Measurements from ENCODE around the gene FSCN2. TPM values are rescaled to one million over a fixed set of nuclear protein-coding genes. Genes with fewer than 3 reads are reported as not detected.

FSCN2 gene
- total RNA-seq, 1 experiment from 2014 or later = 1.4 TPM

DNA sequence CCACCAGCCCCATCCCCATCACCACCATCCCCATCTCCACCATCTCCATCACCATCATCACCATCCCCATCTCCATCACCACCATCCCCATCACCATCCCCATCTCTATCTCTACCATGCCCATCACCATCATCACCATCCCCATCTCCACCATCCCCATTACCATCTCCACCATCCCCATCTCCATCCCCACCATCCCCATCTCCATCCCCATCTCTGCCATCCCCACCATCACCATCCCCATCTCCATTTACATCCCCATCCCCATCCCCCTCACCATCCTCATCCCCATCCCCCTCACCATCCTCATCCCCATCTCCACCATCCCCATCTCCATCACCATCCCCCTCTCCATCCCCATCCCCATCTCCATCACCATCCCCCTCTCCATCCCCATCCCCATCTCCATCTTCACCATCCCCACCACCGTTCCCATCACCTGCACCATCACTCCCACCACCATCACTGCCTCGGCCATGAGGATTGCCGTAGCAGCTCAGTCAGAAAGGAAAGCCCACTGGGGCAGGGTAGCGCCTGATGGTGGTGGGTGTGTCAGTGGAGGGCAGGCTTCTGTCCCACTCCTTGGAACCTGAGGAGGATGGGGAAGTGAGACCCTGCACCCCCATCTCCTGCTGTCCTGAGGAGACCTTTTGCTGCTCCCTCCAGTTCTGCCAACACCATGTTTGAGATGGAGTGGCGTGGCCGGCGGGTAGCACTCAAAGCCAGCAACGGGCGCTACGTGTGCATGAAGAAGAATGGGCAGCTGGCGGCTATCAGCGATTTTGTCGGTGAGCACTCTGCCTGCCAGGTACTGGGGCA is 7.5 kb downstream of the FSCN2 start:
- in situ Hi-C loops (cut with HindIII; ENCODE audit: low sequenced_read_pairs) = no loop called here
- no peak for DNase-seq (ENCODE audit: low spot score)

DNA sequence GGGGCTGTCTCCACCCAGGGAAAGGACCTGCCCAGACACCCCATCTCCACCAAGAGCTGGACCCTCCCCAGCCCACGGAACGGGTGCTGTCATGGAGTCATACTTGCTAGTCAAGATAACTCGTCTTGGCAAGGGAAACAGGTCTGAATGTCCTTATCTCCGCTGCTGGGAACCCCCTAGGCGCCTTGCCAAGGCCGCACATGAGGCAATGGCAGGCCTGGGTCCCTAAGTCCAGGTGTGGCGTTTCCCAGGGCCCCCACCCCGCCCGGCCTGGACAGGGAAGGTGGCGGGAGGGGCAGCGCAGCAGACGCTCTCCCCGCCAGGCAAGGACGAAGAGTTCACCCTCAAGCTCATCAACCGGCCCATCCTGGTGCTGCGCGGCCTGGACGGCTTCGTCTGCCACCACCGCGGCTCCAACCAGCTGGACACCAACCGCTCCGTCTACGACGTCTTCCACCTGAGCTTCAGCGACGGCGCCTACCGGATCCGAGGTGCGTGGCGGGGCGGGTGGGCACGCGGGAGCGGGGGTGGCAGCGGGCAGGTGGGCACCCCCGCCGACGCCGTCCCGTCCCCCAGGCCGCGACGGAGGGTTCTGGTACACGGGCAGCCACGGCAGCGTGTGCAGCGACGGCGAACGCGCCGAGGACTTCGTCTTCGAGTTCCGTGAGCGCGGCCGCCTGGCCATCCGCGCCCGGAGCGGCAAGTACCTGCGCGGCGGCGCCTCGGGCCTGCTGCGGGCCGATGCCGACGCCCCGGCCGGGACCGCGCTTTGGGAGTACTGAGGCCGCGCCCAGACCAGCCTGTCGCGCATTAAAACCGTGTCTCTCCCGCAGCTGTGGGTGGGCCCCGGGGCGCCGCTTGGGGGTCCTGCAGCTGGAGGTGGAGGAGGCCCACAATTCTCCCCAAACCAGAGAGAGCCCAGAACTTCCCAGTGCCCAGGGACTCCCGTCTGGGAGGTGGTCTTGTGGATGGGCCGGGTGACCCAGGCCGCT is 8.4 kb downstream of the FSCN2 start:
- no peak for DNase-seq (ENCODE audit: low spot score)
- in situ Hi-C loops (cut with HindIII; ENCODE audit: low sequenced_read_pairs) = no loop called here

DNA sequence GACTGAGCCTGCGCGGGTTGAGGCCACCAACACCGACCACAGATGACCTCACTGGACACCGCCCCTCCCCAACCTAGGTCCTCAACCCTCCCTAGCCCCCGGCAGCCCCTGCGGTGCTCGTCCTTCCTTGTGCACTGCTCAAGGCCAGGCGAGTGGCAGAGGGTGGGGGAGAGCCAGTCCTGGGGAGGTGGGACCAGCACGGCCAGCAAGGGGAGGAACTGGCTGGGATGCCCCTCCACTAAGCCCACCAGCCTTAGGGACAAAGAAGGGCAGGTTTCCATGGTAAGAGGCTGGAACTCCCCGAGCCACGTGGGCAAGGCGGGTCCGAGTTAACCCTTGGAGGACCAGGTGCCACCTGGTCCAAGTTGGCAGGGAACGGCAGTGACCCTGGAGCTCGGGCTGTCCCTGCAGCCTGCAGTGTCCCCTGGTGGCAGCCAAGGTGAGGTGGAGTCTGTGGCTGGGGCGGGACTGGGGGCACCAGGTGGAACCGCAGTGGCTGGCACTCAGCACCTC is 9.2 kb downstream of the FSCN2 start:
- peak; percentile 64 for DNase-seq (ENCODE audit: low spot score)
- in situ Hi-C loops (cut with HindIII; ENCODE audit: low sequenced_read_pairs) = no loop called here

DNA sequence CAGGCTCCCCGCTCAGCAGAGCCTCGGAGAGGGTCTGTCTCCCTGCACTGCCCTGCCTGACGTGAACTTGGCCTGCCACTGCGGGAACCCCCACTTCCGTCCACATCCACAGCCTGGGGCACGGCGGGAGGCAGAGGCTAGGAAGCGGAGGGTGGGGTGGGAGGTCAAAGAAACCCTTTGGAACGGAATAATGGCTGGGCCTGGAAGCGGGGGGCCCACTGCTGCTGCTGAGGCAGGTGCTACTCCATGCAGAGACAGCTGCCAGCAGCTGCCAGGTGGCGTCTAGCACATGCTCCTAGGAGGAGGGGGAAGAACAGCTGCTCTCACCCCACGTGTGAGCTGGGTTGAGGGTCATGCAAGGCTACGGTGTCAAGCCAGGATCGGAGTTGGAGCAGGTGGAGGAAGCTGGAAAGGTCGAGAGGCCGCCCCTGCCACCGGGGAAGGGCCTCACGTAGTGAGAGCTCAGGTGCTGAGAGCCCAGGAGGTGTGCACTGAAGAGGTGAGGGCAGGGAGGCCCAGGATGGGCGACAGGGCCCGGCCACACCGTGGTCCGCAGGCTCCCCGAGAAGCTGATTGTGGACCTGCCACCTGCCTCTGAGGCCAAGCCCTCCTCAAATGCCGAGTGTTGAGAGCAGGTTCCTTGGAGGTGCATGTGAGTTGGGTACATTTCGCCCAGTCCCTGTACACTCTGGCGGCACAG is 9.8 kb downstream of the FSCN2 start:
- in situ Hi-C loops (cut with HindIII; ENCODE audit: low sequenced_read_pairs) = no loop called here
- DNase-seq (ENCODE audit: low spot score) = no peak

DNA sequence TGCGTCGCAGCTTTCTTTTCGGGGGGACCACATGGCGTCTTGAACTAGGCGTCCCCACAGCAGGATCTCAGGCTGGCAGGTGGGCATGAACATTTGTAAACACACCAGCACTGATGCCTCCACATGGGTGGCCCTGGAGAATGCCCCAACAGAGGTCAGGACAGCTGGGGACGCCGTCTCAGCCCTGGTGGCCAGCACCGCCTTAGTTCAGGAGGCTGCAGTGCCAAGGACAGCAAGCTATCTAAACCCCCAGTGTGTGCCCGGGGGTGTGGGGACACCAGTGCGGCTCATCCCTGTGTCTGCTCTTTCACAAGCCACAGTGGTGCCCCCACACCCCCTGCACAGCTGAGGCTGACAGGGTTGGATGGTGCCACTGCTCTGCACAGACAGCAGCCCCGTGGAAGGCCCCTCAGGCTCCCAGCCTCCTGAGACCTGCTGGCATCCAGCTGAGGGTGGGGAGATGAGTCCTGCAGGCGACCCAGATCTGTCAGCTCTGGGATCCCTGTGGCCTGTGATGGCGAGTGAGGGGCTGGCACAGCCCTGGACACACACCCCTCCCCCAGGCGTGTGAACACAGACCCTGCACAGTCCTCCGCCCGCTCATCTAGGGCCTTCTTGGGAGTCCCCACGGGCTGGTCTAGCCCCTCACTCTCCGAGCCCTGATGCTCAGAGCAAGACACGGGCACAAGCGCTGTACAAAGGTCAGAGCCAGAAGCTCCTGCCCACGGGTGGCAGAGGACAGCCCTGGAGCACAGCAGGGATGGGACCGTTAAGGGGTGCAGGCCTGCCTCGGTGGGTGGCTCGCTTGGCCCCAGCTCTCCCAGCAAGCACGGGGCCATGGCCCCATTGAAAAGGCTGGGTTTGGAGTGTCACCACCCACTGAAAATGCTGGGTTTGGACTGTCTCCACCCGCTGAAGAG is 10.7 kb downstream of the FSCN2 start:
- no peak for DNase-seq (ENCODE audit: low spot score)
- in situ Hi-C loops (cut with HindIII; ENCODE audit: low sequenced_read_pairs) = no loop called here

DNA sequence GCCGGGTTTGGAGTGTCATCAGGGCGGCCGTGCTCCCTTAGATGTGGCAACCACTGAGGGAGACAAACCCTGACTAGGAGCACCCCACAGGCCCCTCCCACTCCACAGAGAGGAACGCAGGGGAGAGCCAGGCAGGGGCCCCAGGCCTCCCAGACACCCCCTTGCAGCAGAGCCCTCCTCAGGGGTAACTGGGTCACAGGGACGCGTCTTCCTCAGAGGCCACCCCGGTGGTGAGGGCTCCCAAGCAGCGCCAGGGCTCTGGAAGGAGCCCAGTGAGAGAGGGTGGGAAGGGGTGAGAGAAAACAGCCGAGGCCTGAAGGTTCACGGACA is 11.4 kb downstream of the FSCN2 start:
- in situ Hi-C loops (cut with HindIII; ENCODE audit: low sequenced_read_pairs) = no loop called here
- DNase-seq (ENCODE audit: low spot score) = no peak

DNA sequence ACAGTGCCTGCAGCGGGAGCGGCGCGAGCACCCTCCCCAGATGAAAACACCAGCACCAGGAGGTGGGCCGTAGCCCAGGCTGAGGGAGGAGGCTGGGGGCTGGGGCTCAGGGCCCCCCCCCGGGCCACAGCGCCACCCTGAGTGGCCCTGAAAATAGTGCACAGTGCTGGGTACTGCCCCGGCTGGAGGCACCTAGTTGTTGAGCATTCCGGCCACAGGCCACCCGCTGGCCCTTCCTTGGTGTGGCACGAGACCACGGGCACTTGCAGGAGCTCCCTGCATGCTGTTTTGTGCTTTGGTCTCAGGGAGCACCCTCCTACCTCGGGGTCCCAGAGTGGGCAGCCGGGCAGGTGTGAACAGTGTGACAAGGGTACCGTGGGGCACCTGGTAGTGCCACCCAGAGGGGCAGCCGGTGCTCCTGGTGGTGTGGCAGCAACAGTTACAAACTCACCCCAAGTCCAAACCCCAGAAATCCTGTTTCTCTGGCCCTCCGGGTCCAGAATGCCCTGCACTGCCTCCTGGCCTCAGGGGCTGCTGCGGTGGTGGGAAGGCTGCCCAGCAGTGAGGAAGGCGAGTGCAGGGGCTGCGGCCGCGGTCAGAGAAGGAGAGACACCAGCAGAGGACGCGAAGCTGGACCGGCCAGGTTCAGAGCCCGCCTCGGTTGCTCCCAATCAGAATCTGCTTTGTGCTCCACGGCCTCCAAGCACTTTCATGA is 11.9 kb downstream of the FSCN2 start:
- in situ Hi-C loops (cut with HindIII; ENCODE audit: low sequenced_read_pairs) = no loop called here
- no peak for DNase-seq (ENCODE audit: low spot score)

DNA sequence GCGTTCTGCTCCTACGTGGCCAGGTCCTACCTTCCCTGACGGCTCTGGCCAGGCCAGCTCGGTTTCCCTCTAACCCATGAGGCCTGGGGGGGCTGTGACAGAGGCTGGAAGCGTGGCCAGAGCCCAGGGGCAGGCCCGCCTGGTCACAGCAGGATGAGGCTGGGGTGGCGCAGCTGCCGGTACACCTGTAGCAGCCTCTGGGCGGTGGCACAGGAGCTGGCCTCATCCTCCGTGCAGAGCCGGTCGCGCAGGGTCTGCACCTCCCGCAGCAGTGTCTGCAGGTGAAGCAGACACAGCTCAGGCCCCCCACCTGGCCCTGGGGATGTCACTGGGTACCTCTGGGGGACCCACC is 12.5 kb downstream of the FSCN2 start:
- DNase-seq (ENCODE audit: low spot score) = no peak
- in situ Hi-C loops (cut with HindIII; ENCODE audit: low sequenced_read_pairs) = no loop called here

DNA sequence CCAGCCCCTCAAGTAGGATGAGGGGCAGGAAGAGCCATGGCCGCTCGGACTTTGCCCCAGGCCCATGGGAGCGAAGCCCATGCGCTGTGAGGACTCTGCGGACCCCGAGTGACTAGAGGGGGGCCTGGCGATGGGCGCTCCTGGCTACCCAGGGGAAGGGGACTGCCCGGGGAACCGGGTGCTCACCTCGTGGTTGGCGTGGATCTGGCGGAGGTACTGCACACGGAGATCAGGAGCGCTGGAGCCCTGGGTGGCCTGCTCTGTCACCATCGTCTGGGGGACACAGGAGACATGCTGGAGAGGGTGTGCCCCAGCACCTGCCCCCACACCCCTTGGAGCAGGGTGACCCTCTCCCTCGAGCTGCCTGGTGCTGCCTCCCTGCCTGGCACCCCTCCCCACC is 12.9 kb downstream of the FSCN2 start:
- no peak for DNase-seq (ENCODE audit: low spot score)
- in situ Hi-C loops (cut with HindIII; ENCODE audit: low sequenced_read_pairs) = no loop called here

DNA sequence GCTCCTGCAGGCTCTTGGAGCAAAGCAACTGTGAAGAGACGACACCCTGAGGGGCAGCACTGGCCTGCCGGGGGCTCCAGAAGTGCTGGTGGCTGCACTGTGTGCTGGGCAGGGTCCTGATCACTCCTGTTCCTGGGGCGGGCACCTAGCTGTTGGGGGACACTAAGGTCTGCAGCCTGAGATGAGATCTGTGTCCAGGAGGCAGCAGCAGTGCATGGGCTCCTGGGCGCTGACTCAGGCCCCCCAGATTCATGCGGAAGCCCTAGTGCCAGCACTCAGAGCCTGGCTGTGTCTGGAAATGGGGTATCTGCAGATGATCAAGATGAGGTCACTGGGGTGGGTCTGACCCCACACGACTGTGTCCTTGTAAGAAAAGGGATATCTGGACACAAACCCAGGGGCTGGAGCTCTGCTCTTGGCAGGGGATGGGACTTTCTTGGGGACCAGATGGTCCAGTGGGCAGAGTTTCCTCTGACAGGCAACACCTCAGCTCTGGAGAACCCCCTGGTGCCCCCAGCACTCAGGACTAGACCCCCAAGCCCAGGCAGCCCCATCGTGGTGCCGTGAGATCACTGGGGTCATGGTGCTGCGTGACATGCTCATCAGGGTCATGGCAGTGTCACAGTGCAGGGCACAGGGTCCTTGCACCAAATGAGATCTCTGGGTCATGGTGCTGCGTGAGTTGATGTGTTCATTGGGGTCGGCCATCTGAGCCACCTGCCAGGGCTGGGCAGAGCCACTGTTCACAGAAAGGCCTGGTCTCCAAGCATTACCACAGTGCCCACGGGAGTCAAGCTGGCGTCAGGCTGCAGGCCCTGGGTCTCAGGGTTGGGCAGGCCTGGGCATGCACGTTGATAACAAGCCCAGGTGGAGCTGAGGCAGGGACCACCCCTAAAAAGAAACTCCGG is 14.5 kb downstream of the FSCN2 start:
- no peak for DNase-seq (ENCODE audit: low spot score)
- in situ Hi-C loops (cut with HindIII; ENCODE audit: low sequenced_read_pairs) = no loop called here

DNA sequence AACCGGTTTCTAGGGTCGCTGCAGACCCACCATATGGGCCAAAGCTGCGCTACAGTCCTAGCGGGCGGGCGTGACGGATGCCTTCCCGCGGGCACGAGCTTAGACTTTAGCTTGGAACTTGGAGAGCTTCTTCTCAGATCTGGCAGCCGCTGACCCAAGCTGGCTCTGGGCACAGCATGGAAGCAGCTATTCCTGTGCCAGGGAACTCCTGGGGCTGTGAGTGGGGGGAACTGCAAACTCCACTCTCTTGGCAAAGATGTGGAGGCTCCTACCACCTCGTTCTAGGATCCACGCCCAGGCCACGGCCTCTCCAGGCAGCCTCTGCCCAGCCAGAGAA is 15.1 kb downstream of the FSCN2 start:
- DNase-seq (ENCODE audit: low spot score) = peak; percentile 54
- in situ Hi-C loops (cut with HindIII; ENCODE audit: low sequenced_read_pairs) = no loop called here

DNA sequence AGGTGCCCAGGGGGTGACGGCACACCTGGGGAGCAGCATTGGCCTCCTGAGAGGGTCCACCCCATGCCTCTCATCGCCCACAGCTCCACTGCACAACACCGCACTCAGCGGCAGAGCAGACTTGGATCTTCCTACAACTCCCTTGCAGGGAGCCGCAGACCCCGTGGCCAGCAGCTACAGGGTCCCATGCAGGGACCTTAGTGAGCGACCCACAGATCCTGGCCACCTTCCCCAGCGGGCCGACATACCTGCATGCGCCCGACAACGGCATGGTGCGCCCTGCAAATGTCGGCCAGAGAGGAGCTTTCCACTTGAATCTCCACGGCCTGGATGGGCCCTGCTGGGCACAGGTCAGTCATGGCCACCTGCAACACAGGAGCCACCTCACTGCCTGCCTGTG is 15.6 kb downstream of the FSCN2 start:
- no peak for DNase-seq (ENCODE audit: low spot score)
- in situ Hi-C loops (cut with HindIII; ENCODE audit: low sequenced_read_pairs) = no loop called here

DNA sequence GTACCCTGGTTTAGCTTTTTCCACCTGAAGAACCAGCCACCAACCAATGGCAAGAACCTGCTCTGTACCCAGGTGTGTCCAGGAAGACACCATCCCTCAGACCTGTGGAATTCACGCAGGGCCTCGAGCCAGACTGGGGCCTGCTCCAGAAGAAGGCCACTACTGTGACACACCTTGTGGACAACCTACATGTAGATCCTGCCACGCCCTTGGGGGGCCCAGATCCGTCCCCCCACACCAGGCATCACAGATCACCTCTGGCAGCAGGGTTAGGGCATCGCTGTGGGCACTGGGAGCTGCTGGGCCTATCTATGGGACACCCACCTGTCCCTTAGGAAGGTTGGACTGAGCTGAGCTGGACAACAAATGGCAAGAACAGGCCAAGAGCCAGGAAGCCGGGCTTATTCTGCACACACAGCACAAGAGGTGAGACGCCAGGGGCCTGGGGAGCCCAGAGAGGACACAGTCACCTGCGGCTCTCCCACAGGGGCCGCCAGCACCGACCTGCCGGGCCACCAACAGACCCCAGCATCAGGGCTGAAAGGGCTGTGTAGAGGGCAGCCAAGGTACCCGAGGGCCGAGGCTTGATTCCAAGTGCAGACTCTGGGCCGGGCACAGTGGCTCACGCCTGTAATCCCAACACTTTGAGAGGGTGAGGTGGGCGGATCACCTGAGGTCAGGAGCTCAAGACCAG is 16.3 kb downstream of the FSCN2 start:
- no peak for DNase-seq (ENCODE audit: low spot score)
- in situ Hi-C loops (cut with HindIII; ENCODE audit: low sequenced_read_pairs) = no loop called here

DNA sequence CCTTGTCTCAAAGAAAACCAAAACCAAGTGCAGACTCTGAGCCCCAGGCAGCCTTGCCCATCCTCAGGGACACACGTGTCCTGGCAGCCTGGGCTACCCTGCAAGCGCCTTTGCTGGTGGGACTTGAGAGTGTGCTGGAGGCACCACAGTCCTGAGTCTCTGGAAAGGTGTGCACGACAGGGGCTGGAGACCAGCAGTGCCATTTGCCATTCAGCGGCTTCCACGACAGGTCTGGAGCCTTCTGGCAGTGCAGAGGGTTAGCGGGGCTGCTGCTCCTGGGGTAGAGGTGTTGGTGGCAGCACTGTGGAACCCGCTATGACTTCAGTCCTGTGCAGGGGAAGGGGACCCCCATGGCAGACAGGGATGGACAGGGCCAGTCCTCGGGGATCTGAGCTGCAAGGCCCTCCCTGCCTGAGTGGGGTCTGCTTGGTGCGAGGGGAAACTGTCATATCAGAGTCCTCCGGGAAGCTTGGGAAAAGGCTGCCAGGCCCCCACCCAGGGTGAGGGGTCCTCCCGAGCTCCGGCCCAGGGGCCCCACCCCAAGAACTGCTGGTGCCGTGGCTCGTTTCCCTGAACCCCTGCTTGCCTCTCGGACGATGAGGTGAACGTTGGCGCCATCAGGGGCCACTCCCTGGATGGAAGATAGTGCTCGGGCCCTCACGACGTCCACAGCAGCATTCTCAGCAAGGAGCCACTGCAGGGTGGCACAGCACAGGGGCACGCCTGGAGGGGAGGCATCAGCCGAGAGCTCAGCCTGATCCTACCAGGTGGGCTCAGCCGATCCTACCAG is 17.2 kb downstream of the FSCN2 start:
- no peak for DNase-seq (ENCODE audit: low spot score)
- in situ Hi-C loops (cut with HindIII; ENCODE audit: low sequenced_read_pairs) = no loop called here

DNA sequence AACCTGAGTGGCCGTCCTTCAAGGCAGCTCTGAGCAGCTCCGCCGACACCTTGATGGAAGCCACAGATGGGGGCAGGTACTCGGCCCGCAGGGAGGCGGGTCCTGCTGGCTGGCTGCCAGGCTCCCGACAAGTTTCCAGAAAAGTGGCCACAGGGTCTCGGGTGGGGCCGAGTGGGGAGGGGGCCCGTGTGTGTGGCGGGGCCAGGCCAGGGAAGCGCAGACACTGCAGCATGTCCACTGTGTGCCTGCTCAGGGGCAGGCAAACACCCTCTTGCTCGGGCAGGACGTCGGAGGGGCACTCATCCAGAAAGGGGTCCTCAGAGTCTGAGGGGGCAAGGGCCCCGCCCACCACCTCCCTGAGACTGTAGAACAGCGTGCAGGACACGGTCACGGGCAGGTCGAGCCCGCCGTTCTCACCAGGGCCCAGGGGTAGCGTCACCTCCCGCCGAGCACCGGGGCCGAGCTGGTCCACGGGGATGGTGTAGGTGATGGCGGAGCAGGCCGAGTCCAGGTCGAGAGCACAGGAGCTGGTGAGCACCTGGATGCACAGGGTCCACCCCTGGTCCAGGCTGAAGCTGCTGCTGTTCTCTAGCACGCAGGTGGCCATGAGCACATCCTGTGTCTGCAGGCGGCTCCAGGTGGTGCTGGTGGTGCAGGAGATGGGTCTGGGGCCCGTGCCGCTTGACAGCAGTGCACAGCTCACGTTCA is 18.9 kb downstream of the FSCN2 start:
- in situ Hi-C loops (cut with HindIII; ENCODE audit: low sequenced_read_pairs) = no loop called here
- DNase-seq (ENCODE audit: low spot score) = no peak

Data from G401 (cell line).